Thoracic aorta (tissue), 2 donors: Measurements from ENCODE around the gene PLEKHG4. TPM values are rescaled to one million over a fixed set of nuclear protein-coding genes. Genes with fewer than 3 reads are reported as not detected.

Source experiments
- ATAC-seq: fragments of 150-250 bp; one replicate; pipeline ENCODE4 v1.8.0; 2017; ENCODE audit warnings: low read depth; ENCODE audit not compliant: insufficient number of reproducible peaks, low FRiP score
- DNase-seq: peaks from one replicate; pipeline ENCODE4 v3.0.0-alpha.2; 2020; ENCODE audit warnings: low spot score
- H3K27ac ChIP-seq, 2 donors: fragments of 200-600 bp; sonication (generic); 1 replicate in 1 of 2; 2 replicates in 1 of 2; pipeline ENCODE4 v1.5.1; 2016; ENCODE audit warnings: mild to moderate bottlenecking in 2 of 2, moderate library complexity in 2 of 2
- H3K27me3 ChIP-seq: fragments of 200-600 bp; sonication (generic); replicated peaks from 2 replicates; pipeline ENCODE4 v1.6.0; 2016; ENCODE audit warnings: mild to moderate bottlenecking; ENCODE audit not compliant: insufficient read depth
- H3K36me3 ChIP-seq: fragments of 200-600 bp; sonication (generic); one replicate; pipeline ENCODE4 v1.5.1; 2016
- H3K4me1 ChIP-seq, 2 donors: fragments of 200-600 bp; sonication (generic); 1 replicate in 1 of 2; 2 replicates in 1 of 2; pipeline versions ENCODE4 v1.5.1 to v1.6.0; 2016; ENCODE audit warnings: low read depth in 2 of 2, mild to moderate bottlenecking in 1 of 2; ENCODE audit not compliant: control insufficient read depth in 1 of 2
- H3K4me3 ChIP-seq: fragments of 200-600 bp; sonication (generic); 2 replicates; pipeline ENCODE4 v1.5.1; 2016; ENCODE audit warnings: mild to moderate bottlenecking
- H3K9me3 ChIP-seq: fragments of 200-600 bp; sonication (generic); 2 replicates; pipeline ENCODE4 v1.5.1; 2016
- total RNA-seq, 2 donors: library from RNA; depleted of rRNA; stranded (reverse); fragments of >200 nt; gene quantifications; one replicate each; pipeline versions ENCODE4 v1.1.0 to v1.2.3, GENCODE V29; 2016
- TF ChIP-seq, protein P1 (sequence below): fragments of 200-600 bp; sonication (generic); IDR thresholded peaks from one replicate; pipeline ENCODE4 v1.5.1; 2019; ENCODE audit warnings: antibody characterized with exemption

The PLEKHG4 gene
- total RNA-seq, 2 donors from 2014 or later, result 3.1 to 15.6 TPM

DNA sequence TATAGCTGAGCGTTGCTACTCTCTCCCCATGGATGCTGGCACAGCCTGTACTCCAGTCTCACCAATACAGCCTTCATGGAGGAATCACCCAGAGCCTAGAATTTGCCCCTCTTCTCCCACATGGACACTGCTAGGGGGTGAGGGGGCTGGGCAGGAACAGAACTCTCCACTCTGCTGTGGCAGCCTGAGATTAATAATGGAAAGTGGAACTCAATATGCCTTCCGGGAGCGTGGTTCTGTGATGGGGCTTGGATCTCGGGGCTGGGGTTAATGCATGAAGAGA is 29.3 kb upstream of the PLEKHG4 start:
- H3K4me3 ChIP-seq, result no peak overlapping the region
- no peak overlapping the region for H3K27ac ChIP-seq
- DNase-seq, result no peak
- TF ChIP-seq, protein P1, sequence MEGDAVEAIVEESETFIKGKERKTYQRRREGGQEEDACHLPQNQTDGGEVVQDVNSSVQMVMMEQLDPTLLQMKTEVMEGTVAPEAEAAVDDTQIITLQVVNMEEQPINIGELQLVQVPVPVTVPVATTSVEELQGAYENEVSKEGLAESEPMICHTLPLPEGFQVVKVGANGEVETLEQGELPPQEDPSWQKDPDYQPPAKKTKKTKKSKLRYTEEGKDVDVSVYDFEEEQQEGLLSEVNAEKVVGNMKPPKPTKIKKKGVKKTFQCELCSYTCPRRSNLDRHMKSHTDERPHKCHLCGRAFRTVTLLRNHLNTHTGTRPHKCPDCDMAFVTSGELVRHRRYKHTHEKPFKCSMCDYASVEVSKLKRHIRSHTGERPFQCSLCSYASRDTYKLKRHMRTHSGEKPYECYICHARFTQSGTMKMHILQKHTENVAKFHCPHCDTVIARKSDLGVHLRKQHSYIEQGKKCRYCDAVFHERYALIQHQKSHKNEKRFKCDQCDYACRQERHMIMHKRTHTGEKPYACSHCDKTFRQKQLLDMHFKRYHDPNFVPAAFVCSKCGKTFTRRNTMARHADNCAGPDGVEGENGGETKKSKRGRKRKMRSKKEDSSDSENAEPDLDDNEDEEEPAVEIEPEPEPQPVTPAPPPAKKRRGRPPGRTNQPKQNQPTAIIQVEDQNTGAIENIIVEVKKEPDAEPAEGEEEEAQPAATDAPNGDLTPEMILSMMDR, result no peak
- no peaks in the 10 kb centered on the region for H3K36me3 ChIP-seq
- H3K27me3 ChIP-seq, result no peaks in the 10 kb centered on the region
- peaks cover 18 to 29% of the 10 kb centered on the region in 2 donors for H3K4me1 ChIP-seq
- no peak for ATAC-seq
- no peaks in the 10 kb centered on the region for H3K9me3 ChIP-seq

DNA sequence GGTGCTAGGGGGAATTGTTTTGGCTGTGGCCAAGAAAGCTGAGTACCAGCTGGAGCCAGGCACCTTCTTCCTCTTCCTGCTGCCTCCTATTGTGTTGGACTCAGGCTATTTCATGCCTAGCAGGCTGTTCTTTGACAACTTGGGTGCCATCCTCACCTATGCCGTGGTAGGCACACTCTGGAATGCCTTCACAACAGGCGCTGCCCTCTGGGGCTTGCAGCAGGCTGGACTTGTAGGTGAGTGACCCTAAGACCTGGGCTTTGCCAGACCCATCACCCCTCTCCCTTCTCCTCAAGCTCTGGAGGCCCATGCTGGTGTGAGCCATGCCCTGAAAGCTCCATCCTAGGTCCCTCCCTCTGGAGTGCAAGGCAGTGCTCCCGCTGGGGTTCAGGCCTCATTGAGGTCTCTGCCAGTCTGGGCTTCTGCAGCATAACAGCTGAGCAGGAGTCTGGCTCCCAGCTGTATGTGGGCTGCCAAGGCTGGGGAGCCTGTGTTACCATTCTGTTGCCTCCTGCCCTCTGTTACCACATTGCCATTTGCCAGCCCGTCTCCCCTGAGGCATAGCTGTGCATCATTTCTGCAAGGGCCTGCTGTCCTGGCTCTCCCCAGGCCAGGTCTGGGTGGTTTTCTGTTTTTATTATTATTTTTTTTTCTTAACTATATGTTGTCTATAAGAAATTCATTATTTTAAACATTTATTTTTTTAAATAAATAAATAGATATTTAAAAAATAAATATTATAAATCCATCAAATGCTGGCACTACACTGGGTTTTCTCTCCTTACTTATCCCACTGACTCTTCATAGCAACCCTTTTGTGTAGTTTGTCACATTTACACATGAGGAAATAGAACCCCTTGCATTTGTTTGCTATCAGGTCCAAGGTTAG is 26.5 kb upstream of the PLEKHG4 start:
- TF ChIP-seq, protein P1, result no peak

DNA sequence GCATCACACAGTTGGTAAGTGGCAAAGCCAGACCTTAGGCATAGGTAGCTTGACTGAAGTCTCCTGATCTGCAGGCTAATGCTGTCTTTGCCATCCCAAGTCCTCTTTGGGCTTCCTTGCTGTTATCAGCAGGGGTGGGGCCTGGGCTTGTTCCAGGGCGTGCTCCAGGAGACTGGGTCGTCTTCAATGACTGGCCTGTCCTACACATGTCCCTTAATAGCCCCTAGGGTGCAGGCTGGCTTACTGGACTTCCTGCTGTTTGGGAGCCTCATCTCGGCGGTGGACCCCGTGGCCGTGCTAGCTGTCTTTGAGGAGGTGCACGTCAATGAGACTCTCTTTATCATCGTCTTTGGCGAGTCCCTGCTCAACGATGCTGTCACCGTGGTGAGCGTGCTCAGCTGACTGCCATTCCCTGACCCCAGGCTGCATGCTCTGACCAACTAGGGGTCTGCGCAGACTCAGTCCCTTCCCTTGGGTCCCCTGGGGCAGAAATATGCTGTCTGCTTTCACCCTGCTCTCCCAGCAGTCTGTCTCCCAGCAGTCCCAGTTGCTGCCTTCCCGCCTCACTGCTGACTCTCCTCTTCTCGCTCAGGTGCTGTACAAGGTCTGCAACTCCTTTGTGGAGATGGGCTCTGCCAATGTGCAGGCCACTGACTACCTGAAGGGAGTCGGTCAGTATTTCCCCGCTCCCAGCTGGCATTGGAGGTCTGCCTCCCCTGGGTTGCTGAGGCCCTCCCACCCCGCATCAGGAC is 24.4 kb upstream of the PLEKHG4 start:
- H3K4me1 ChIP-seq, result no peaks in the 10 kb centered on the region
- no peaks in the 10 kb centered on the region for H3K9me3 ChIP-seq
- no peak overlapping the region for H3K27ac ChIP-seq
- no peak overlapping the region for H3K4me3 ChIP-seq
- ATAC-seq (no peak), DNase-seq (no peak)
- H3K27me3 ChIP-seq, result no peaks in the 10 kb centered on the region
- H3K36me3 ChIP-seq, result no peaks in the 10 kb centered on the region
- TF ChIP-seq, protein P1, result no peak

More for the DNA sequence above, 26.5 kb upstream of the PLEKHG4 start:
- no peaks in the 10 kb centered on the region for H3K27me3 ChIP-seq
- no peak for DNase-seq
- H3K9me3 ChIP-seq, result no peaks in the 10 kb centered on the region
- ATAC-seq, result no peak
- H3K27ac ChIP-seq, result no peak overlapping the region
- H3K4me1 ChIP-seq, result peaks cover 8 to 15% of the 10 kb centered on the region in 2 donors
- H3K4me3 ChIP-seq, result no peak overlapping the region
- H3K36me3 ChIP-seq, result no peaks in the 10 kb centered on the region

DNA sequence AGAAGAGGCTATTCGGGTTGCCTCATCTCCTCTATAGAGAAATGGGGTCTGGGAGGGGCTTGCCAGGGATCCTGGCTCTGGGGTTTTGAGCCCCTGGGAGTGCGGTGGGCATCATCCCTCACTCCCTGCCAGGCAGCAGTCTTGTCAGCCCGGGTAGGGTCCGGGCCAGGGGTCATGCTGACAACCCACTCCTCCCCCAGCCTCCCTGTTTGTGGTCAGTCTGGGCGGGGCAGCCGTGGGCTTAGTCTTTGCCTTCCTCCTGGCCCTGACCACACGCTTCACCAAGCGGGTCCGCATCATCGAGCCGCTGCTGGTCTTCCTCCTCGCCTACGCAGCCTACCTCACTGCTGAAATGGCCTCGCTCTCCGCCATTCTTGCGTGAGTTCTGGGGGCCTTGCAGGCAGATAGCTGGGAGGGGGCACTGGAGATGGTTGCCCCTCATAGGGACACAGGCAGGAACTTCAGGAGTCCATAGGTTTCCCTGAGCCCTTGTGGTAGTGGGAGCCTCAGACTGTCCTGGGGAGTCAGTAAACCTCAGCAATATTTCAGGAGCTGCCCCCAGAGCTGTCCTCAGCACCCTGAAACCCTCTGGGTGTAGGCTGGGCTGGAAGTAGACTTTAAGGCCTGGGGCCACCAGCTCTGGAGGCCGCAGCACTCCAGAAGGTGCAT is 23.6 kb upstream of the PLEKHG4 start:
- no peaks in the 10 kb centered on the region for H3K4me1 ChIP-seq
- ATAC-seq (no peak), DNase-seq (no peak)
- no peak overlapping the region for H3K4me3 ChIP-seq
- no peaks in the 10 kb centered on the region for H3K36me3 ChIP-seq
- no peaks in the 10 kb centered on the region for H3K9me3 ChIP-seq
- TF ChIP-seq, protein P1, result no peak
- H3K27me3 ChIP-seq, result no peaks in the 10 kb centered on the region
- H3K27ac ChIP-seq, result no peak overlapping the region

DNA sequence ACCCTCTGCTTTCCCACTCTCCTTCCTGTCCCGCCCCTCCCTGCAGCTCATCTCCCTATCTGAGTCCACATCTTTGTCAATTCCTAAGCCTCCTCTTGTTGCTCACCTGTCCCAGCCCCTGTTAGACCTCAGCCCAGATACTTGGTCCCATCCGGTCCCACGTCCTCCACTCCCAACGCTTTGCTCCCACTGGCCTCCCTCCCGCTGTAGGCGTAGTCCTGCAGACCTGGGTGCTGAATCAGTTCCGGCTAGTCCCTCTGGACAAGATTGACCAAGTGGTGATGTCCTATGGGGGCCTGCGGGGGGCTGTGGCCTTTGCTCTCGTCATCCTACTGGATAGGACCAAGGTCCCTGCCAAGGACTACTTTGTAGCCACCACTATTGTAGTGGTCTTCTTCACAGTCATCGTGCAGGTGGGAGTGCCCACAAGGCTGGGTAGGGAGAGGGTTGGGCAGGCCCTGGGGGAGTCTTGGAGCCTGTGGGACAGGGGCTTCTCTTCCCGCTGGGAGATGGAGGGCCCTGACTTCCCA is 22.6 kb upstream of the PLEKHG4 start:
- H3K27me3 ChIP-seq, result no peaks in the 10 kb centered on the region
- no peak for DNase-seq
- no peak overlapping the region for H3K27ac ChIP-seq
- H3K4me3 ChIP-seq, result no peak overlapping the region
- H3K4me1 ChIP-seq, result no peaks in the 10 kb centered on the region
- no peaks in the 10 kb centered on the region for H3K36me3 ChIP-seq
- no peaks in the 10 kb centered on the region for H3K9me3 ChIP-seq
- ATAC-seq, result no peak
- TF ChIP-seq, protein P1, result no peak
